Colon (tissue), 2 donors: Measurements from ENCODE around the gene SRSF3.

Experiments
- FAIRE-seq: peaks from 2 replicates; lab custom pipeline; 2012; peaks lifted over from hg19 to GRCh38; lab: Jason Lieb, UNC
- donor health status: control.
- donor health status: control.

Gene SRSF3

GRCh38 chr6:36624461-36625157 is 30.4 kb downstream of the SRSF3 start:
- FAIRE-seq, result no peak

GRCh38 chr6:36625158-36625919 is 31.2 kb downstream of the SRSF3 start:
- no peak for FAIRE-seq

DNA sequence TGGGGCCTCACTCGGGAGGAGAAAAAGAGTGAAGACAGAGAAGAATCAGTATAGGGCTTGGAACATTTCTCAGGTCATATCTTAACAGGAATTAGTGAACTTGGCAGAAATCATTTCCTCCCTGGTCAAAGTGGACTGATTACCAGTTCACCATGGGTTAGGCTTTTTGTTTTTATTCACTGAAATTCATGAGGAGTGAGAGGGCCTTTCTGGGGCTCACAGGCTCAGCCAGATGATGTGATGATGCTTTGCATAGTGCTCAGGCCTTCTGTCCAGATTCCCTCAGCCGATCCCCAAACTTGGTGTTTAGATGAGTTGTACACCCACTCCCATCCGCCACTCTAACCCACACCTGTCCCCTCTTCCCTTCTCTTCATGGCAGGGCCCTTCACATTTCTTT is 32.5 kb downstream of the SRSF3 start:
- no peak for FAIRE-seq

- no peak for FAIRE-seq
Observed at GRCh38 chr6:36627141-36627540, 33.0 kb downstream of the SRSF3 start.

DNA sequence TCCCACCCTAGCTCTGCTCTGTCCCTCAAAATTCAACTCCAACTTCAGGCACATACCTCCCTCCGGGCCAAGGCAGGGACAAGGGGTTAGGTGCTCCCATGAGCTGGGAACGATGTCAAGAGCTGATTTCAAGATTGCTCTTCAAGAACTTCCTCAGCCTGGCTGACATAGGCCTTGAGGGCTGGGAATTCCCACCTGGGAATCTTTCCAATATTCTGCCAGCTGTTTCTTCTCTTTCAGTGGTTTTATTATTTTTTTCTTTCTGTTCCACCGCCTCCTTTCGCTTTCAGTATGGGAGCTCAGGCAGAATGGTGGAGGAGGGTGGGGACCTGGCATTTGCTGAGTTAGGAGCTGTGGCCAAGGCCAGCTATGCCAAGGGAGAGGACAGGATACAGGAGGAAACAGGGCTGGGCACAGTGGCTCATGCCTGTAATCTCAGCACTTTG is 33.7 kb downstream of the SRSF3 start:
- FAIRE-seq, result no peak

- FAIRE-seq, result no peak
Observed at GRCh38 chr6:36629784-36630183, 35.6 kb downstream of the SRSF3 start.

GRCh38 chr6:36631326-36632011 is 37.3 kb downstream of the SRSF3 start:
- FAIRE-seq, result no peak

- FAIRE-seq, result no peak
Observed at GRCh38 chr6:36633370-36633769, 39.2 kb downstream of the SRSF3 start.

- no peak for FAIRE-seq
Observed at GRCh38 chr6:36633915-36634314, 39.8 kb downstream of the SRSF3 start.

- FAIRE-seq, result no peak
Observed at GRCh38 chr6:36634317-36635108, 40.4 kb downstream of the SRSF3 start.

GRCh38 chr6:36636283-36636682 is 42.1 kb downstream of the SRSF3 start:
- FAIRE-seq, result no peak

- no peak for FAIRE-seq
Observed at GRCh38 chr6:36636687-36637418, 42.7 kb downstream of the SRSF3 start.

GRCh38 chr6:36638579-36638978 is 44.4 kb downstream of the SRSF3 start:
- no peak for FAIRE-seq

DNA sequence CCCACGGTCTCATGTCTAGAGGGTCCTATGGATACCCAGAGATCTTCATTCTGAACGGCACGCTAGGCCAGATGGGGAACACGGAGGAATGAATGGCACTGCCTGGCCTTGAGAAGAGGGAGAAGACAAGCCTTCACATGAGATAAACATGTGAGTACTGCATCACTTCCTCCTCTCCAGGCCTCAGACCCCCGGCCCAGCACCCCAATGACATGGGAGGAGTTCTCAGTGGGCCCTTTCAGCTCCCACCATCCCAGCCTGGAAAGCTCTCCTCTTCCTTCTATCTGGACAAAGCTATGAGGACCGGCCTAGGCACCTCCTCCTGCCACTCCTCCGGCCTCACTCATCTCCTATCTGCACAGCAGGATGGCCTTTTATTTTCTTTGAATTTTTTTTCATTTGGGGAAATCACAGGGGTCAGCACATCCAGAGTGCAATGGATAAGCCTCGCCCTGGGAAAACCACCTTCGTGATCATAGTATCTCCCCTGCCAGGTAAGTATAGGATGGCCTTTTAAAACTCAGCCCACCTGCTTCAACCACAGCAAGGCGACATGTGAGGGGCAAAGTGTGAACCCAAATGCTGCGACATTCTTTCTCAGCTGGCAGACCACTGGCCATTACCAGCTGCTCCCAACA is 45.1 kb downstream of the SRSF3 start:
- no peak for FAIRE-seq

DNA sequence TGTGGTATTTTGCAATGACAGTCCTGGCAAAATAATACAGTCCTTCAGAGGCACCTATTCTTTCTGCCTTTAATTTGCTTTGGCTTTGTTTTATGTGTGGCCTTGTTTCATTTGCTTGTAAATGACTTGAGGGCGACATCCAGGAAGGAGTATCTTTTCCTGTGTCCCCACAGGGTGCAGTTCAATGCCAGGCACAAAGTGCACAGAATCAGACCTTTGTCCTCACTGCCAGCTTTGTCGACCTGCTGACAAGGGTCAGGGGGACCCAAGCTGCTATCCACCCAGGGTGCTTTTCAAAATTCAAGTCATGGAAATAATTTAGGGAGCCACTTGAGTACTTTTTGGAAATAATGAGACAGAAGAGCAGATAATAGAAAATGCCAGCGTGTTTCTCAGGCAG is 47.4 kb downstream of the SRSF3 start:
- no peak for FAIRE-seq

GRCh38 chr6:36642913-36643817 is 49.0 kb downstream of the SRSF3 start:
- no peak for FAIRE-seq

GRCh38 chr6:36643977-36644376 is 49.8 kb downstream of the SRSF3 start:
- no peak for FAIRE-seq

DNA sequence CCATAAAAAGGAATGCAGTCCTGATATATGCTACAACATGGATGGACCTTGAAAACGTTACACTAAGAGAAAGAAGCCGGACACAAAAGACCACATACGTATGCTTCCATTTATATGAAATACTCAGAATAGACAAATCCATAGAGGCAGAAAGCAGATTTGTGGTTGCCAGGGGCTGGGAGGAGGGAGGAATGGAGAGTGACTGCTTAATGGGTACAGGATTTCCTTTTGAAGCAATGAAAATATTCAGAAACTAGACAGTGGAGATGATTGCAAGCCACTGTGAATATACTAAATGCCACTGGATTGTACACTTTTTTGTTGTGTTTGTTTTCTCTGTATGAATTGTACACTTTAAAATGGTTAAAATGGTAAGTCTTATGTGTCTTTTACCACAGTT is 54.9 kb downstream of the SRSF3 start:
- no peak for FAIRE-seq

GRCh38 chr6:36649701-36650484 is 55.7 kb downstream of the SRSF3 start:
- FAIRE-seq, result no peak
